H1 (cell line): Measurements from ENCODE around the gene C18orf63.

Source experiments
- CTCF ChIP-seq, 3 experiments: IDR thresholded peaks; 1 replicate in 2 of 3; 2 replicates in 1 of 3; pipeline versions ENCODE4 v1.5.1 to v1.6.1; 2011; ENCODE audit warnings: low read length in 3 of 3, mild to moderate bottlenecking in 3 of 3, inconsistent platforms in 2 of 3, low read depth in 1 of 3, moderate library complexity in 1 of 3; ENCODE audit not compliant: insufficient read depth in 1 of 3; ENCODE audit errors: control extremely low read depth in 1 of 3
- EZH2 ChIP-seq: fragments of 200-600 bp; sonication (generic); IDR thresholded peaks from 2 replicates; pipeline ENCODE4 v1.7.1; 2012; ENCODE audit warnings: low read depth, mild to moderate bottlenecking, moderate library complexity, low read length, inconsistent platforms; ENCODE audit not compliant: severe bottlenecking
- MAFK ChIP-seq: IDR thresholded peaks from 2 replicates; pipeline ENCODE4 v1.6.1; 2012; ENCODE audit warnings: low read depth, mild to moderate bottlenecking, improper control_type of control experiment, low read length
- POLR2A ChIP-seq, 2 experiments: IDR thresholded peaks; 1 replicate in 1 of 2; 2 replicates in 1 of 2; pipeline ENCODE4 v1.6.1; 2011; ENCODE audit warnings: low read depth in 2 of 2, low read length in 2 of 2, mild to moderate bottlenecking in 2 of 2; ENCODE audit errors: control extremely low read depth in 1 of 2
- TBP ChIP-seq: IDR thresholded peaks from 2 replicates; pipeline ENCODE4 v1.6.1; 2011; ENCODE audit warnings: low read depth, low read length, improper control_type of control experiment
- YY1 ChIP-seq: IDR thresholded peaks from 2 replicates; pipeline ENCODE4 v1.6.1; 2011; ENCODE audit warnings: low read depth, mild to moderate bottlenecking, low read length
- ZNF274 ChIP-seq: IDR thresholded peaks from 2 replicates; pipeline ENCODE4 v1.7.0; 2012; ENCODE audit warnings: low read length, borderline replicate concordance; ENCODE audit errors: extremely low read depth

DNA sequence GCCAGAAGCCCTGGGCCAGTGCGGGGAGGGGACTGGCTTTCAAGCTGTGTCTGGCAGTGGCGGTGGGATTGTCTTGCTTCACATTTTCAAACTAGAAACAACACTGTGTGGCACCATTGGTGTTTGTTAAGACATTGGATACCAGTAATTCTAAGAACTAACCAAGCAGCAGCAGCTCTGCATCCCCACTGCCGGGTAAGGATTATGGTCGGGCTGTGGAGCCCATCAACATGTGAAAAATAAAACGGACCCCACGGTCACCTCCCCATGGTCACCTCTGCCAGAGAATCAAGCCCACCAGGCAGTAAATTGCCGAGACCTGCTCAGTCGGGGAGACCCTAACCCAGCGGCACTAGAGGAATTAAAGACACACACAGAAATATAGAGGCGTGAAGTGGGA, 65.3 kb downstream of the C18orf63 start:
- TF ChIP-seq MAFK (no peak), TBP (no peak), CTCF (IDR thresholded peaks at IDR 0.05; ENCODE audit: control extremely low read depth in 1 of 3, insufficient read depth in 1 of 3, low read depth in 1 of 3, low read length in 3 of 3) (no peak), ZNF274 (no peak), POLR2A (IDR thresholded peaks at IDR 0.05; ENCODE audit: control extremely low read depth in 1 of 2, low read depth in 2 of 2, low read length in 2 of 2) (no peak), YY1 (no peak), EZH2 (no peak)
